Left lung (tissue), 10 donors: ENCODE measurements around the gene TMEM100. TPM values are rescaled to one million over a fixed set of nuclear protein-coding genes. Genes with fewer than 3 reads are reported as not detected.
A peak's percentile ranks its signal among the peaks of the same experiment; 100 is the strongest.

Experiments used
- ATAC-seq: fragments of 200-7000 bp; cut with Tn5 transposase; one replicate; pipeline ENCODE4 v1.9.1; 2020; ENCODE audit warnings: moderate library complexity
- DNase-seq, 4 donors: peaks; one replicate each; pipeline ENCODE4 v3.0.0-alpha.2; 2013 to 2020
- H3K27ac ChIP-seq, 2 donors: fragments of 200-600 bp; sonication (generic) in 1 of 2; one replicate each; pipeline versions ENCODE4 v1.5.0 to v1.8.0; 2020 to 2021
- H3K27me3 ChIP-seq, 2 donors: fragments of 200-600 bp; sonication (generic) in 1 of 2; one replicate each; pipeline versions ENCODE4 v1.5.0 to v1.8.0; 2020 to 2021
- H3K36me3 ChIP-seq, 2 donors: fragments of 200-600 bp; sonication (generic) in 1 of 2; one replicate each; pipeline versions ENCODE4 v1.5.0 to v1.8.0; 2020 to 2021
- H3K4me1 ChIP-seq, 2 donors: fragments of 200-600 bp; one replicate each; pipeline ENCODE4 v1.8.0; 2021
- H3K4me3 ChIP-seq, 2 donors: fragments of 200-600 bp; sonication (generic) in 1 of 2; one replicate each; pipeline versions ENCODE4 v1.5.0 to v1.8.0; 2020 to 2021; ENCODE audit warnings: mild to moderate bottlenecking in 1 of 2
- H3K9me3 ChIP-seq, 2 donors: fragments of 200-600 bp; sonication (generic) in 1 of 2; one replicate each; pipeline versions ENCODE4 v1.5.0 to v1.8.0; 2020 to 2021
- CTCF ChIP-seq, 2 donors: fragments of 200-600 bp; sonication (generic) in 1 of 2; IDR thresholded peaks; one replicate each; pipeline versions ENCODE4 v1.5.0 to v1.8.0; 2021; ENCODE audit warnings: antibody characterized with exemption in 2 of 2
- intact Hi-C, 2 donors: fragments of 100-400 bp; cut with DNase I; formaldehyde crosslinking; loops; one replicate each; pipeline versions ENCODE4 v1.11.2 to v1.14.2; 2022
- polyA plus RNA-seq, 6 donors: library from polyadenylated mRNA; unstranded; fragments of 120-200 nt; gene quantifications; one replicate each; pipeline ENCODE4 v1.2.1, GENCODE V29; 2013; ENCODE audit not compliant: insufficient read length in 6 of 6
- total RNA-seq, 2 donors: library from RNA; stranded (reverse); fragmentation: NEBNext Ultra II Directional; extraction: Animal tissue kit (Norgen Biotek cat#: 25700); gene quantifications; one replicate each; pipeline ENCODE4 v1.2.1, GENCODE V29; 2021
- donor health status: DM: no; HTN: yes; CAD: no.
- donor health status: DM: no; HTN: no; CAD: no.

The TMEM100 gene
- total and polyA plus RNA-seq, 8 donors = 18.6 to 164 (median 37.0) TPM

DNA sequence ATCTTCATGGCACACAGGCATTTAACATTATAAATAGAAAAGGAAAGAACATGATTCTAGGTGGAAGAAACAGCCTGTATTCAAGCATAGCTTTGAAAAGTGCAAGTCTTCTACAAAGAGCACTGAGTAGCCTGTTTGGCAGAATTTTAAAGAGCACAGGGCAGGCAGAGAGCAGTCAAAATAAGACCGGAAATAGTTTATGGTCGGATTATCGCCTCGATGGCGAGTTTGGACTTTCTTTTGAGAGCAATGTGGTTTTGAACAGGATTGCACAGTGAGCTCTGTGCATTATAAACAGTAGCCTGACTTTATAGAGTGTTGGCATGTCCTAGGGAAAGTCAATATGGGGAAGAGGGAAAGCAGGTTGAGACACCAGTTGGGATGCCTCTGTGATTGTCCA is 6.2 kb upstream of the TMEM100 start:
- H3K4me1 ChIP-seq = peaks cover 7 to 17% of the 10 kb centered on the region in 2 donors
- DNase-seq (no peak), ATAC-seq (no peak)
- intact Hi-C loops = no loop called here
- peak overlapping the region; percentile 39 for H3K27ac ChIP-seq
- H3K4me3 ChIP-seq = peak overlapping the region in 1 of 2 donors; percentile 5
- no peaks in the 10 kb centered on the region for H3K27me3 ChIP-seq
- H3K36me3 ChIP-seq = no peaks in the 10 kb centered on the region
- no peaks in the 10 kb centered on the region for H3K9me3 ChIP-seq
- TF ChIP-seq CTCF (IDR thresholded peaks at IDR 0.05) = no peak

DNA sequence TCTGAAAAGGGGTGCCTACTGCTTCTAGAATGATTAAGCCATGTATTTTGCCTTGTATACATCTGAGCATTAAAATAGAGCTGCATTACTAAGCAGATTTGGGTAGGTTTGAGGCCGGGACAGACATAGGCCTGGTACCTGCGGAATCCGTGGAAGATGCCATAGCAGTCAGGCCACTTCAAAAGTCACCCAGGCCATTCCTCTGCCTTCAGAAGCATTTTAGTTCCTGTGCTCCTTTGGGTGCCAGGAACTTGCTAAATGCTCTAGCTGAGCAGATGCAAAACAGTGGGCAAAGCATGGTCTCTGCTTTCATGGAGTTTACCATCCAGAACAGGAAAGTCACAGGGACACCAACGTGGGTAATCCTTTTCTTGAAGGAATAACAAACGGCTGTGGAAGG is 5.7 kb upstream of the TMEM100 start:
- H3K9me3 ChIP-seq = no peaks in the 10 kb centered on the region
- no peaks in the 10 kb centered on the region for H3K27me3 ChIP-seq
- intact Hi-C loops = no loop called here
- H3K4me3 ChIP-seq = peak overlapping the region in 1 of 2 donors; percentile 5
- H3K36me3 ChIP-seq = no peaks in the 10 kb centered on the region
- H3K27ac ChIP-seq = peak overlapping the region; percentile 39
- DNase-seq = no peak
- no peak for ATAC-seq
- peaks cover 7 to 13% of the 10 kb centered on the region in 2 donors for H3K4me1 ChIP-seq
- no peak for TF ChIP-seq CTCF (IDR thresholded peaks at IDR 0.05)

- Histone ChIP-seq H3K9me3 (no peaks in the 10 kb centered on the region), H3K36me3 (no peaks in the 10 kb centered on the region), H3K27ac (peak overlapping the region in 1 of 2 donors; percentile 39), H3K4me3 (no peak overlapping the region), H3K4me1 (peaks cover 7 to 8% of the 10 kb centered on the region in 2 donors), H3K27me3 (peaks cover 0 to 4% of the 10 kb centered on the region in 2 donors)
- DNase-seq = no peak
- intact Hi-C loops = no loop called here
- no peak for TF ChIP-seq CTCF (IDR thresholded peaks at IDR 0.05)
- ATAC-seq = no peak
These were observed 5.3 kb upstream of the TMEM100 start for GRCh38 chr17:55727920-55728319.

GRCh38 chr17:55727275-55727674 is 4.6 kb upstream of the TMEM100 start:
- Histone ChIP-seq H3K4me1 (peaks cover 4 to 7% of the 10 kb centered on the region in 2 donors), H3K4me3 (no peak overlapping the region), H3K9me3 (no peaks in the 10 kb centered on the region), H3K36me3 (no peaks in the 10 kb centered on the region), H3K27me3 (peaks cover 0 to 11% of the 10 kb centered on the region in 2 donors), H3K27ac (peak overlapping the region; percentile 28 to 39)
- intact Hi-C loops = no loop called here
- TF ChIP-seq CTCF (IDR thresholded peaks at IDR 0.05) = no peak
- ATAC-seq (no peak), DNase-seq (no peak)

DNA sequence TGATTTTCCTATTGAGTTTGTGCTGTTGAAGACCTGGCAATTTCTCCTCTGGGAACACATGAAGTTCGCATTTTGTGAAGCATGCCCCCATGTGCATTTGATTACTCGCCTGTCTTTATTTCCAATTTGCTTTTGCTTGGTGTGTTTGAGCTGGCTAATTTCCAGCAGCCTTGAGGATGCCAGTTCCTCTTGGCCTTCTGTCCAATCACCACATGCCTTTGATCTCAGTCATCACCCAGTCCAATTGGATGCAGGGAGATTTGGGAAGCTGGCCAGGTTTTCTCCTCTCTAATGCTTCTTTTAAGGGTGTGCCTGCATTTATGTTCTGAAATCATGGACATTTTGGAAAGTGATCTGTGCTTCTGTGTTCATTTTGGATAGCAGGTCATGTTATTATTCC is 3.8 kb upstream of the TMEM100 start:
- peaks cover 0 to 12% of the 10 kb centered on the region in 2 donors for H3K27me3 ChIP-seq
- peaks cover 4 to 7% of the 10 kb centered on the region in 2 donors for H3K4me1 ChIP-seq
- no peak for ATAC-seq
- H3K4me3 ChIP-seq = peak overlapping the region in 1 of 2 donors; percentile 21
- no peaks in the 10 kb centered on the region for H3K36me3 ChIP-seq
- intact Hi-C loops = no loop called here
- DNase-seq = peak in 1 of 4 donors; percentile 49
- TF ChIP-seq CTCF (IDR thresholded peaks at IDR 0.05) = no peak
- H3K27ac ChIP-seq = peak overlapping the region; percentile 28 to 39
- no peaks in the 10 kb centered on the region for H3K9me3 ChIP-seq
